IPS-15b (cell line): ENCODE results near the gene GPR142.

ENCODE experiments used
- H3K27me3 ChIP-seq: one replicate; pipeline ENCODE4 v1.6.1; 2013; ENCODE audit warnings: low read length; ENCODE audit not compliant: control insufficient read depth, insufficient read depth
- H3K36me3 ChIP-seq: one replicate; pipeline ENCODE4 v1.6.1; 2013; ENCODE audit warnings: low read length; ENCODE audit not compliant: control insufficient read depth, insufficient read depth
- H3K4me1 ChIP-seq: one replicate; pipeline ENCODE4 v1.6.1; 2013; ENCODE audit warnings: mild to moderate bottlenecking, low read length; ENCODE audit not compliant: control insufficient read depth, insufficient read depth
- H3K4me3 ChIP-seq: one replicate; pipeline ENCODE4 v1.5.1; 2013; ENCODE audit warnings: low read depth, low read length
- H3K9ac ChIP-seq: one replicate; pipeline ENCODE4 v1.6.1; 2013; ENCODE audit warnings: low read depth, mild to moderate bottlenecking, low read length
- H3K9me3 ChIP-seq: one replicate; pipeline ENCODE4 v1.6.1; 2013; ENCODE audit warnings: mild to moderate bottlenecking, low read length; ENCODE audit not compliant: control insufficient read depth, insufficient read depth

GPR142 gene

GRCh38 chr17:74334393-74335039 is 32.8 kb upstream of the GPR142 start:
- Histone ChIP-seq H3K9ac (no peak overlapping the region), H3K27me3 (no peaks in the 10 kb centered on the region), H3K4me1 (peaks cover 19% of the 10 kb centered on the region), H3K36me3 (no peaks in the 10 kb centered on the region), H3K4me3 (no peak overlapping the region), H3K9me3 (no peaks in the 10 kb centered on the region)

- H3K9ac ChIP-seq, result no peak overlapping the region
- no peaks in the 10 kb centered on the region for H3K36me3 ChIP-seq
- no peak overlapping the region for H3K4me3 ChIP-seq
- H3K27me3 ChIP-seq, result no peaks in the 10 kb centered on the region
- no peaks in the 10 kb centered on the region for H3K9me3 ChIP-seq
- H3K4me1 ChIP-seq, result peaks cover 19% of the 10 kb centered on the region
These were observed 31.7 kb upstream of the GPR142 start for GRCh38 chr17:74335529-74336062.

DNA sequence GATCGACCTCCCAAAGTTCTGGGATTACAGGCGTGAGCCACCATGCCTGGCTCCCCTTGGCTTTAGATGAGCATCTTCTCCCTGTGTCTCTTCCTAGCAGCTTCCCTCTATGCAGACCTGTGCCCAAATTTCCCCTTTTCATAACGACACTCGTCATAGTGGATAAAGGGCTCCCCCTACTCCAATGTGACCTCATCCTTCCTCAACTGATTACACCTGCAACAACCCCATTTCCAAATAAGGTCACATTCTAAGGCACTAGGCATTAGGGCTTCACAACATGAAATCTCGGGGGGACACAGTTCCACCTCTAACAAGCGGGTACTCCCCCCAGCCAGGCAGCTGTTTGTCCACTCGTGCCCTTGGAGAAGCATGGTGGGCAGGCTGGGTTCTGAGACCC is 31.0 kb upstream of the GPR142 start:
- H3K4me3 ChIP-seq, result no peak overlapping the region
- no peaks in the 10 kb centered on the region for H3K27me3 ChIP-seq
- H3K9ac ChIP-seq, result no peak overlapping the region
- peaks cover 19% of the 10 kb centered on the region for H3K4me1 ChIP-seq
- no peaks in the 10 kb centered on the region for H3K36me3 ChIP-seq
- no peaks in the 10 kb centered on the region for H3K9me3 ChIP-seq

DNA sequence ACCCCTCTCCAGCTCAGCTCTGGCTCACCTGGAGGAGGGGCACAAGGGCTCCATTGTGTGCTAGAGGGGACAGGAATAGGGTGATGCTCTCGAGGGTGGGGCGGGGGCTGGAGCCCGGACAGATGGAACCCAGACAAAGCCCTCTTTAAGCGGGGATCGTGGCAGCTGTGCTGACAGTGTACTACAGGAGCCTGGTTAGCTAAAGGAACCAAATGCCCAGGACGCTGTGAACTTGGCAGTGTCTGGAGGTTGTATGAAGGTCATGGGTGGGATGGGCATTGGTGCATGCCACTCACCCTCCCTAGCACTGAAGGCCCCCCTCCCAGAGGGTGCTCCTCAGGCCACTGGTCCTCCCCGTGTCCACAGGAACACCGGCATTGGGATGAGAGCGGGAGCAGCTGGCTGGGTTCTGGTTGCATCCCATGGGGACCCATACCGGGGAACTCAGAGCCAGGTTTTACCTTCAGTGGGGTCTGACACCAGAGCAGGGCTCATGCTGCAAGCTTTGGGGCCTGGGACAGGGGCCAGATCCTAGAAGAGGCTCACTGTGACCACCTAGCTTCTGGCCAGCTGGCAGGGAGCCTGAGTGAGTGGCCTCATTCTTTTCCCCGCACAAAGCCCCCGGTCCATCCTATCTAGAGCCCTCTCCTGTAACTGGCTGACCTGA is 29.3 kb upstream of the GPR142 start:
- H3K4me1 ChIP-seq, result peaks cover 19% of the 10 kb centered on the region
- no peak overlapping the region for H3K9ac ChIP-seq
- H3K36me3 ChIP-seq, result no peaks in the 10 kb centered on the region
- no peaks in the 10 kb centered on the region for H3K27me3 ChIP-seq
- no peaks in the 10 kb centered on the region for H3K9me3 ChIP-seq
- H3K4me3 ChIP-seq, result no peak overlapping the region

- no peaks in the 10 kb centered on the region for H3K9me3 ChIP-seq
- no peak overlapping the region for H3K9ac ChIP-seq
- no peak overlapping the region for H3K4me3 ChIP-seq
- H3K36me3 ChIP-seq, result no peaks in the 10 kb centered on the region
- no peaks in the 10 kb centered on the region for H3K27me3 ChIP-seq
- H3K4me1 ChIP-seq, result peaks cover 13% of the 10 kb centered on the region
These were observed 27.6 kb upstream of the GPR142 start for GRCh38 chr17:74339537-74340195.

- Histone ChIP-seq H3K36me3 (no peaks in the 10 kb centered on the region), H3K4me3 (no peak overlapping the region), H3K9ac (no peak overlapping the region), H3K9me3 (no peaks in the 10 kb centered on the region), H3K27me3 (no peaks in the 10 kb centered on the region), H3K4me1 (peaks cover 6% of the 10 kb centered on the region)
These were observed 26.8 kb upstream of the GPR142 start for GRCh38 chr17:74340470-74341023.

DNA sequence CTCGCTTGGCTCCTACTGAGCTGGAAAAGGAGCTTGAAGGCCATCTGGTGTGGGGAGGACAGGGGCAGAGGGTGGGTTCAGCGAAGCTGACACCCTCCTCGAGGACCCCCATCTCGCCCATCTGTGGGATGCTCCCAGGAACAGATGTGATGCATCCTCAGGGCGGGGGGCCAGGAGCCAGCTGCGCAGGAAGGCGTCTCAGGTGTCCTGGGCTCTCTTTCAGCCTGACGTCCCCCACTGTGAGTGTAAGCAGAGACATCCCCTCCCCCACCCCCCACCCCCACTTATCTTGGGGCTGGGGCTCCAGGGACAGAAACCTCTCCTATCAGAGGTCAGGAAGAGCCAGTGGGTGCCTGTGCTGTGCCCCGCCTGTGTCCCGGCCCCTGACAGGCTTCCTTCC is 25.1 kb upstream of the GPR142 start:
- H3K9ac ChIP-seq, result no peak overlapping the region
- no peak overlapping the region for H3K4me3 ChIP-seq
- no peaks in the 10 kb centered on the region for H3K9me3 ChIP-seq
- H3K4me1 ChIP-seq, result peaks cover 2% of the 10 kb centered on the region
- H3K36me3 ChIP-seq, result no peaks in the 10 kb centered on the region
- H3K27me3 ChIP-seq, result no peaks in the 10 kb centered on the region

DNA sequence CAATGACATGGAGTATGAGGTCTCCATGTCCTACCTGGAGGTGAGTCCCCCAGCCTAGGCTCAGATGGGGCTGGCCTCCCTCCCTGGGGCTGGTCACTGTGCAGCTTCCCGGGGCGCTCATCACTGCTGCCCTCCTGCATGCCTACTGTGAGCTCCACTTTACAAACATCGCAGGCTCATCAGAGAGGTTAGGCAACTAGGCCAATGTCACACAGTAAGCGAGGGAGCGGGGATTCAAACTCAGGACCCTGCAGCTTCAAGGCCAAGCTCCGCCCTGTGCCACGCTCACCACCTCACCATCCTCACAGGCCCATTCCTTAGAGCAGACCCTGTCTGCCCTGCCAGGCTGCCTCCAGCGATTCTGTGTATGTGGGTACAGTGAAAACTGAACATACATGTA is 24.2 kb upstream of the GPR142 start:
- H3K9ac ChIP-seq, result no peak overlapping the region
- H3K4me1 ChIP-seq, result peaks cover 2% of the 10 kb centered on the region
- H3K4me3 ChIP-seq, result no peak overlapping the region

GRCh38 chr17:74343526-74344284 is 23.6 kb upstream of the GPR142 start:
- no peaks in the 10 kb centered on the region for H3K27me3 ChIP-seq
- H3K9me3 ChIP-seq, result no peaks in the 10 kb centered on the region
- H3K4me1 ChIP-seq, result peaks cover 2% of the 10 kb centered on the region
- H3K36me3 ChIP-seq, result no peaks in the 10 kb centered on the region
- H3K4me3 ChIP-seq, result no peak overlapping the region
- H3K9ac ChIP-seq, result no peak overlapping the region

More for the DNA sequence above, 24.2 kb upstream of the GPR142 start:
- H3K27me3 ChIP-seq, result no peaks in the 10 kb centered on the region
- no peaks in the 10 kb centered on the region for H3K9me3 ChIP-seq
- no peaks in the 10 kb centered on the region for H3K36me3 ChIP-seq

GRCh38 chr17:74344658-74345057 is 22.6 kb upstream of the GPR142 start:
- Histone ChIP-seq H3K36me3 (no peaks in the 10 kb centered on the region), H3K4me3 (no peak overlapping the region), H3K27me3 (peaks cover 2% of the 10 kb centered on the region), H3K9ac (no peak overlapping the region), H3K4me1 (peaks cover 2% of the 10 kb centered on the region), H3K9me3 (no peaks in the 10 kb centered on the region)
